ENCODE measurements around the gene NCF4.

The NCF4 gene

GRCh38 chr22:36838119-36839030 is 22.4 kb upstream of the NCF4 start:
- no peak for DNase-seq (ENCODE audit: low spot score)

GRCh38 chr22:36839356-36840073 is 21.3 kb upstream of the NCF4 start:
- DNase-seq (ENCODE audit: low spot score), result no peak

GRCh38 chr22:36840106-36840505 is 20.7 kb upstream of the NCF4 start:
- DNase-seq (ENCODE audit: low spot score), result no peak

GRCh38 chr22:36846271-36846670 is 14.5 kb upstream of the NCF4 start:
- DNase-seq (ENCODE audit: low spot score), result no peak

GRCh38 chr22:36846949-36847348 is 13.9 kb upstream of the NCF4 start:
- no peak for DNase-seq (ENCODE audit: low spot score)

- DNase-seq (ENCODE audit: low spot score), result no peak
Observed at GRCh38 chr22:36850056-36850455, 10.8 kb upstream of the NCF4 start.

GRCh38 chr22:36850682-36851081 is 10.1 kb upstream of the NCF4 start:
- DNase-seq (ENCODE audit: low spot score), result no peak

GRCh38 chr22:36852056-36852973 is 8.5 kb upstream of the NCF4 start:
- no peak for DNase-seq (ENCODE audit: low spot score)

GRCh38 chr22:36853407-36854099 is 7.3 kb upstream of the NCF4 start:
- DNase-seq (ENCODE audit: low spot score), result peak; percentile 71

- no peak for DNase-seq (ENCODE audit: low spot score)
Observed at GRCh38 chr22:36855478-36855877, 5.3 kb upstream of the NCF4 start.

GRCh38 chr22:36856121-36856791 is 4.5 kb upstream of the NCF4 start:
- DNase-seq (ENCODE audit: low spot score), result peak; percentile 92

- DNase-seq (ENCODE audit: low spot score), result no peak
Observed at GRCh38 chr22:36856792-36857135, 4.0 kb upstream of the NCF4 start.

- no peak for DNase-seq (ENCODE audit: low spot score)
Observed at GRCh38 chr22:36858156-36858555, 2.6 kb upstream of the NCF4 start.

- no peak for DNase-seq (ENCODE audit: low spot score)
Observed at GRCh38 chr22:36858966-36859365, 1.8 kb upstream of the NCF4 start.

- DNase-seq (ENCODE audit: low spot score), result no peak
Observed at GRCh38 chr22:36860017-36860416, 789 bp upstream of the NCF4 start.

GRCh38 chr22:36860438-36860820 is 377 bp upstream of the NCF4 start:
- no peak for DNase-seq (ENCODE audit: low spot score)

GRCh38 chr22:36862251-36863242 is 1.7 kb downstream of the NCF4 start:
- no peak for DNase-seq (ENCODE audit: low spot score)

GRCh38 chr22:36863281-36863680 is 2.5 kb downstream of the NCF4 start:
- no peak for DNase-seq (ENCODE audit: low spot score)

- no peak for DNase-seq (ENCODE audit: low spot score)
Observed at GRCh38 chr22:36863979-36864378, 3.2 kb downstream of the NCF4 start.
